DOHH2 (cell line): ENCODE results near the gene KCNH1.

Source experiments
- EZH2phosphoT487 ChIP-seq: fragments of 200-600 bp; sonication (generic); IDR thresholded peaks from 2 replicates; pipeline ENCODE4 v1.6.1; 2017; ENCODE audit warnings: borderline replicate concordance, mild to moderate bottlenecking, antibody characterized with exemption, low read length, moderate library complexity, mixed read lengths
- TF ChIP-seq, protein P1 (sequence below): fragments of 200-600 bp; sonication (generic); IDR thresholded peaks from one replicate; pipeline ENCODE4 v1.5.1; 2014; ENCODE audit warnings: antibody characterized with exemption, mild to moderate bottlenecking, low read depth, low read length; ENCODE audit not compliant: poor library complexity, severe bottlenecking

DNA sequence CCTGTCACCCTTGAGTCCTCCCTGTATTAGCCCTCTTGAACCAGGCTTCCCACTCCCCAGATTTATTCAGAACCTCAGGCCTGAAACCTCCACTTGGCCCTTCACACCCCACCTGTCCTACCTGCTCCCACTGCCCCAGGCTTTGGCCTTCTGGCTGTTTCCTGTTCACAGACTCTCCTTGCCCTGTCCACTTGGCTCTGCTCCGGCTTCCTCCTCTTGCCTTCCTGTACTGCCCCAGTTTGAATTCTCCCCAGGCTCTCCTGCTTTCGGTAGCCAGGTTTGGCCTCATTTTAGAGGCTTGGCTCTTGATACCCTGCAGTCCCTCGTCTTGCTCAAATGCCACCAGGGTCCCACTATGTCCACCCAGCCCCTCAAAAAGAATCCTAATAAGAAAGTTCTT lies 385.2 kb downstream of the KCNH1 start:
- TF ChIP-seq, protein P1, sequence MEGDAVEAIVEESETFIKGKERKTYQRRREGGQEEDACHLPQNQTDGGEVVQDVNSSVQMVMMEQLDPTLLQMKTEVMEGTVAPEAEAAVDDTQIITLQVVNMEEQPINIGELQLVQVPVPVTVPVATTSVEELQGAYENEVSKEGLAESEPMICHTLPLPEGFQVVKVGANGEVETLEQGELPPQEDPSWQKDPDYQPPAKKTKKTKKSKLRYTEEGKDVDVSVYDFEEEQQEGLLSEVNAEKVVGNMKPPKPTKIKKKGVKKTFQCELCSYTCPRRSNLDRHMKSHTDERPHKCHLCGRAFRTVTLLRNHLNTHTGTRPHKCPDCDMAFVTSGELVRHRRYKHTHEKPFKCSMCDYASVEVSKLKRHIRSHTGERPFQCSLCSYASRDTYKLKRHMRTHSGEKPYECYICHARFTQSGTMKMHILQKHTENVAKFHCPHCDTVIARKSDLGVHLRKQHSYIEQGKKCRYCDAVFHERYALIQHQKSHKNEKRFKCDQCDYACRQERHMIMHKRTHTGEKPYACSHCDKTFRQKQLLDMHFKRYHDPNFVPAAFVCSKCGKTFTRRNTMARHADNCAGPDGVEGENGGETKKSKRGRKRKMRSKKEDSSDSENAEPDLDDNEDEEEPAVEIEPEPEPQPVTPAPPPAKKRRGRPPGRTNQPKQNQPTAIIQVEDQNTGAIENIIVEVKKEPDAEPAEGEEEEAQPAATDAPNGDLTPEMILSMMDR = no peak
- no peak for TF ChIP-seq EZH2phosphoT487
